Upper lobe of right lung (tissue), 1 donor: ENCODE data around the gene DTX1. TPM values are rescaled to one million over a fixed set of nuclear protein-coding genes. Genes with fewer than 3 reads are reported as not detected.

Source experiments
- ATAC-seq: fragments of 200-7000 bp; cut with Tn5 transposase; one replicate; pipeline ENCODE4 v1.9.1; 2020; ENCODE audit warnings: mild to moderate bottlenecking, moderate library complexity
- DNase-seq: peaks from one replicate; pipeline ENCODE4 v3.0.0-alpha.2; 2020
- H3K27ac ChIP-seq: fragments of 200-600 bp; one replicate; pipeline ENCODE4 v1.8.0; 2022
- H3K27me3 ChIP-seq: fragments of 200-600 bp; one replicate; pipeline ENCODE4 v1.8.0; 2022; ENCODE audit warnings: mild to moderate bottlenecking
- H3K36me3 ChIP-seq: fragments of 200-600 bp; one replicate; pipeline ENCODE4 v1.8.0; 2022
- H3K4me1 ChIP-seq: fragments of 200-600 bp; one replicate; pipeline ENCODE4 v1.8.0; 2022
- H3K4me3 ChIP-seq: fragments of 200-600 bp; one replicate; pipeline ENCODE4 v1.8.0; 2022; ENCODE audit warnings: mild to moderate bottlenecking
- H3K9me3 ChIP-seq: fragments of 200-600 bp; one replicate; pipeline ENCODE4 v1.8.0; 2022
- intact Hi-C: fragments of 100-400 bp; cut with DNase I; formaldehyde crosslinking; loops from one replicate; pipeline ENCODE4 v1.11.0; 2022
- total RNA-seq: library from RNA; stranded (reverse); fragmentation: NEBNext Ultra II Directional; extraction: Animal tissue kit (Norgen Biotek cat#: 25700); gene quantifications from one replicate; pipeline ENCODE4 v1.2.1, GENCODE V29; 2021
- TF ChIP-seq, protein P1 (sequence below): fragments of 200-600 bp; IDR thresholded peaks from one replicate; pipeline ENCODE4 v1.8.0; 2022; ENCODE audit warnings: antibody characterized with exemption
- donor health status: DM: no; HTN: yes; CAD: no; lungs with severe emphysema.

Gene DTX1
- total RNA-seq, 1 donor from 2014 or later: 5.1 TPM

DNA sequence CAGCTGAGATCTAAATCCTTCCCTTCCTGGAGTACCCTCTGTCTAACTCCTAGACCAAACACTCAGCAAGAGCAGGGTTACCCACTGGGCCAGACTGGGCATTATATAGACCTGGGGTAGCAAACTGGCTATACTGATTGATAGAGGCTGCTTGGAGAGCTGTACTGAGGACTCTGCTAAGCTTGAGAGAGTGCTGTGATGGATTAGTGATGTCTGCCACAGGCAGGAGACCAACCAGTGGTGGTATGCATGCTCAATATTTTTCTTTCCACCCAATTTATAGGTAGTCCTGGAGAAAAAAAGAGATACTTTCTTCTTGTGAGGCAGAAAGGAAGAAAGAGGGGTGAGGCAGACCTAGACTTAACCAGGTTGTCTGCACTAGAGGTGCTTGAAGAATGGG is 33.3 kb downstream of the DTX1 start:
- intact Hi-C loops: no loop called here
- Histone ChIP-seq H3K27ac (no peak overlapping the region), H3K4me3 (no peak overlapping the region), H3K9me3 (no peaks in the 10 kb centered on the region), H3K4me1 (peaks cover 4% of the 10 kb centered on the region), H3K27me3 (peaks cover 7% of the 10 kb centered on the region), H3K36me3 (no peaks in the 10 kb centered on the region)
- TF ChIP-seq, protein P1, sequence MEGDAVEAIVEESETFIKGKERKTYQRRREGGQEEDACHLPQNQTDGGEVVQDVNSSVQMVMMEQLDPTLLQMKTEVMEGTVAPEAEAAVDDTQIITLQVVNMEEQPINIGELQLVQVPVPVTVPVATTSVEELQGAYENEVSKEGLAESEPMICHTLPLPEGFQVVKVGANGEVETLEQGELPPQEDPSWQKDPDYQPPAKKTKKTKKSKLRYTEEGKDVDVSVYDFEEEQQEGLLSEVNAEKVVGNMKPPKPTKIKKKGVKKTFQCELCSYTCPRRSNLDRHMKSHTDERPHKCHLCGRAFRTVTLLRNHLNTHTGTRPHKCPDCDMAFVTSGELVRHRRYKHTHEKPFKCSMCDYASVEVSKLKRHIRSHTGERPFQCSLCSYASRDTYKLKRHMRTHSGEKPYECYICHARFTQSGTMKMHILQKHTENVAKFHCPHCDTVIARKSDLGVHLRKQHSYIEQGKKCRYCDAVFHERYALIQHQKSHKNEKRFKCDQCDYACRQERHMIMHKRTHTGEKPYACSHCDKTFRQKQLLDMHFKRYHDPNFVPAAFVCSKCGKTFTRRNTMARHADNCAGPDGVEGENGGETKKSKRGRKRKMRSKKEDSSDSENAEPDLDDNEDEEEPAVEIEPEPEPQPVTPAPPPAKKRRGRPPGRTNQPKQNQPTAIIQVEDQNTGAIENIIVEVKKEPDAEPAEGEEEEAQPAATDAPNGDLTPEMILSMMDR: no peak
- ATAC-seq: no peak
- DNase-seq: no peak

DNA sequence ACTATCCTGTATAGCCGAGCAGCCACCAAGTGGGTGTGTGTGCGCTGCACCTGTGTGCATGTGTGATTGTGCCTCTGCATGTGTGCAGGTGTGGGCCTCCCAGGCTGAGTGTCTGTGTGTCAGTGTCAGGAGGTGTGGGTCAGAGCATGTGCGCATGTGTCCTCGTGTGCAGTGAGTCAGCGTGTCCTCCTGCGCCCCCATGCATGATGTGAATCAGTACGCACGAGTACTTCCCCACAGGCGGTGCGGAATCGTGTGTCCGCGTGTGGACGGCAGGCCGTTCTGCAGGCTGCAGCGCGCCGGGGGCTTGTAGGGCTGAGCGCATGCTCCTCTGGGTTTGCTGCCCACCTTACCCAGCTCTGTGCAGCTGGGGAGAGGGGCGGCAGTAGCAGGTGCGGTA is 34.2 kb downstream of the DTX1 start:
- no peak for DNase-seq
- Histone ChIP-seq H3K27ac (no peak overlapping the region), H3K4me1 (peaks cover 4% of the 10 kb centered on the region), H3K27me3 (peaks cover 7% of the 10 kb centered on the region), H3K36me3 (no peaks in the 10 kb centered on the region), H3K4me3 (no peak overlapping the region), H3K9me3 (no peaks in the 10 kb centered on the region)
- TF ChIP-seq, protein P1: no peak
- intact Hi-C loops: no loop called here
- no peak for ATAC-seq

DNA sequence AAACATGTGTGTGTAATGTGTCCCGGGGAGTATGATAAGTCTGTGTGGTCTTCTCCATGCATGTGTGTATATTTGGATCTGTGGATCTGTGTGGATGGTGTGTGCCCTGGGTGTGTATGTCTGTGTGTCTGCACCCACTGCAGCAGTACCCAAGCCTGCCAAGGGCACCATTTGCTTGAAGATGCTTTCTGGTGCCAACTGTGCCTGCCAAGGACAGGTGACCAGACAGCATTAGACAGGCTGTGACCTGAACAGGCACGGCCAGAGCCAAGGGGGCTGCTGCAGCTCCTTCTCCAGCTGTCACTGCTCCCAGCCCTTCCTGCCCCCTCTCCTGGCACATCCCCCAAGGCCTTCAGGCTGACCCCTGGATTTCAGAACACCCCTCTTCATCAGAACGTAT is 35.0 kb downstream of the DTX1 start:
- ATAC-seq (no peak), DNase-seq (no peak)
- no peak overlapping the region for H3K27ac ChIP-seq
- no peaks in the 10 kb centered on the region for H3K36me3 ChIP-seq
- TF ChIP-seq, protein P1: no peak
- no peak overlapping the region for H3K4me3 ChIP-seq
- peaks cover 4% of the 10 kb centered on the region for H3K4me1 ChIP-seq
- H3K27me3 ChIP-seq: peaks cover 7% of the 10 kb centered on the region
- H3K9me3 ChIP-seq: no peaks in the 10 kb centered on the region
- intact Hi-C loops: no loop called here

DNA sequence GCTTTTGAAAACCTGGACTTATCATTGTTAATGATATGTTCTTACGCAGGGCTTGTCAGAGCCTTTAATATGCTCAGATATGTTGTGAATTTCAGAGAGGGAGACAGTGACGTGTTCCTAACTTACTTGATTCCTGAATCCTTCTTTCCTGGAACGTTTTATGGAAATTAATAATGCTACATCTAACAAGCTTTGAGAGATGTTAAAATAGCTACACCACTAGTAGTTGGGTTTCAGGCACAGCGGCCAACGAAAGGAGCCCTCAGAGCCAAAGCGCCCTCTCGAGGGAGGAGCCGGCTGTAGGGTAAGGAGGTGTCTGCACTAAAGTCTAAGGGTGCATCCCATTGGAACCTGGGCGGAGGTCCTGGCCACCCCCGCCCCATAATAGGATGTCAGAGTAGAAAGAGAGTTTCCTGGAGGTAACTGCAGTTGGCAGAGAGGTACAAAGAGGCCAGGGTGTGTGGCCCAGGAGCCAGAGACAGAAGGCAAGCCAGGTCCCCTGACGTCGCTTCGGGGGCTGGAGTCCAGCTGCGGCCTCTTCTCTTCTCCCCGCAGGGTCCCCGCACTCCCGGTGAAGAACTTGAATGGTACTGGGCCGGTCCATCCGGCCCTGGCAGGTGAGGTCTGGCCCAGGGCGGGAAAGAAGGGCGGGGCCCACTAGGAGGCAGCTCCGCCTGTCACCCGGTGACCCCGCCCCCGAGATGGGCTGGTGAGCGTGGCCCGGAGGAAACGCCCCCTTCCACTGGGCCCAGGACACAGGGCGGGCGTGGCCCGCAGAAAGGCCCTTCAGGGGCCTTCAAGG is 36.3 kb downstream of the DTX1 start:
- intact Hi-C loops: no loop called here
- no peaks in the 10 kb centered on the region for H3K9me3 ChIP-seq
- TF ChIP-seq, protein P1: no peak
- peaks cover 7% of the 10 kb centered on the region for H3K27me3 ChIP-seq
- DNase-seq (peak; percentile 81), ATAC-seq (peak; percentile 72)
- no peak overlapping the region for H3K27ac ChIP-seq
- H3K4me1 ChIP-seq: peaks cover 4% of the 10 kb centered on the region
- no peak overlapping the region for H3K4me3 ChIP-seq
- no peaks in the 10 kb centered on the region for H3K36me3 ChIP-seq

DNA sequence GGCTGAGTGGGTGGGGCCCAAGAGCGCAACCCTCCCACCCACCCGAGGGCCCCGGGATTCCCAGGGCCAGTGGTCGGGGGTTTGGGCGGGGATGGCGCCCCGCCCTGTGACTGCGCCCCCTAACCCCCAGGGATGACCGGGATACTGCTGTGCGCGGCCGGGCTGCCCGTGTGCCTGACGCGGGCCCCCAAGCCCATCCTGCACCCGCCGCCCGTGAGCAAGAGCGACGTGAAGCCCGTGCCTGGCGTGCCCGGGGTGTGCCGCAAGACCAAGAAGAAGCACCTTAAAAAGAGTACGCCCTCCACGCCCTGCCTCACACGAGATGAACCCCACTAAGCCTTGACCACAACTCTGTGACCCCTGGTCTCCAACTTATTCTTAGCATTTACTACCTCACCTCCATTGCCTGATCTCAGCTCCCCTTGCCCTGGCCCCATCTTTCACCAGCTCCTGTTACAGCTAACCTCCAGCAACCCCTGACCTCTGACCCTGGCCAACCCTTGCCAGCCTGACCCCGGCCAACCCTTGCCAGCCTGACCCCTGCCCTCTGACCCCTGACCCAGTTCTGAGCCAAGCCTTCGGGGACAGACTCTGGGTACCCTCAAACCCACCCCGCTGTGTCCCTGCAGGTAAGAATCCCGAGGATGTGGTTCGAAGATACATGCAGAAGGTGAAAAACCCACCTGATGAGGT is 37.0 kb downstream of the DTX1 start:
- TF ChIP-seq, protein P1: no peak
- H3K4me3 ChIP-seq: no peak overlapping the region
- DNase-seq (no peak), ATAC-seq (no peak)
- H3K27ac ChIP-seq: no peak overlapping the region
- intact Hi-C loops: no loop called here
- H3K36me3 ChIP-seq: no peaks in the 10 kb centered on the region
- no peaks in the 10 kb centered on the region for H3K9me3 ChIP-seq
- peaks cover 7% of the 10 kb centered on the region for H3K27me3 ChIP-seq
- peaks cover 4% of the 10 kb centered on the region for H3K4me1 ChIP-seq
